HCT116 (cell line): ENCODE data around the gene HOMER2. TPM values are rescaled to one million over a fixed set of nuclear protein-coding genes. Genes with fewer than 3 reads are reported as not detected.

Experiments used
- ATAC-seq: fragments of 200-7000 bp; cut with Tn5 transposase; 2 replicates; pipeline ENCODE4 v1.9.1; 2020; ENCODE audit warnings: mild to moderate bottlenecking, moderate library complexity
- BruUV-seq: library from RNA; stranded (reverse); fragments of 400-500 nt; replicated peaks from 2 replicates; lab custom pipeline; 2021; lab: Mats Ljungman, UMichigan
- CTCF ChIA-PET: fragments of 300-600 bp; sonication (Branson Sonifier 250); formaldehyde crosslinking; loops from one replicate; lab custom pipeline; 2021; ENCODE audit warnings: antibody characterized with exemption; lab: Charles Lee
- POLR2A ChIA-PET: fragments of 300-600, 350-600 bp; sonication (Branson Sonifier 250); formaldehyde crosslinking; loops from one replicate; lab custom pipeline; 2021; ENCODE audit warnings: antibody characterized with exemption; lab: Charles Lee
- RAD21 ChIA-PET, 2 experiments: fragments of 300-600 bp; sonication (Branson Sonifier 250); formaldehyde crosslinking; loops; one replicate each; lab custom pipeline; 2023; ENCODE audit warnings: low total read pairs in 2 of 2; ENCODE audit not compliant: uncharacterized antibody in 2 of 2, unreplicated experiment in 2 of 2, low non-redundant PET in 1 of 2; lab: Charles Lee
- DNase-seq: peaks from one replicate; pipeline ENCODE4 v3.0.0-alpha.2; 2010; ENCODE audit warnings: low read depth, low spot score
- H2AFZ ChIP-seq: fragments of 200-600 bp; shearing (Covaris generic), sonication (generic); 2 replicates; pipeline ENCODE4 v1.6.1; 2017; ENCODE audit warnings: low read depth, mixed run types, mixed read lengths, antibody characterized with exemption, low read length; ENCODE audit not compliant: poor library complexity, severe bottlenecking
- H3K27ac ChIP-seq: 2 replicates; pipeline ENCODE4 v1.5.1; 2012; ENCODE audit warnings: low read depth, low read length
- H3K27me3 ChIP-seq: fragments of 200-600 bp; sonication (generic); 2 replicates; pipeline ENCODE4 v1.6.1; 2016; ENCODE audit warnings: mixed run types, low read length, mixed read lengths; ENCODE audit not compliant: insufficient read depth
- H3K36me3 ChIP-seq, 2 experiments: fragments of 200-500 bp in 1 of 2; fragments of 200-600 bp in 1 of 2; sonication (Bioruptor generic) in 1 of 2; sonication (generic) in 1 of 2; 2 replicates each; pipeline versions ENCODE4 v1.5.1 to v1.6.1; 2014 to 2016; ENCODE audit warnings: low read length in 2 of 2, inconsistent platforms in 1 of 2, mixed read lengths in 1 of 2, mixed run types in 1 of 2; ENCODE audit not compliant: insufficient read depth in 2 of 2, control insufficient read depth in 1 of 2
- H3K4me1 ChIP-seq, 2 experiments: fragments of 200-600 bp in 1 of 2; sonication (generic) in 1 of 2; 2 replicates each; pipeline versions ENCODE4 v1.5.1 to v1.6.1; 2012 to 2017; ENCODE audit warnings: low read length in 2 of 2, inconsistent platforms in 1 of 2, mild to moderate bottlenecking in 1 of 2, mixed read lengths in 1 of 2, mixed run types in 1 of 2, moderate library complexity in 1 of 2; ENCODE audit not compliant: insufficient read depth in 2 of 2, control insufficient read depth in 1 of 2
- H3K4me2 ChIP-seq: fragments of 200-600 bp; sonication (generic); 2 replicates; pipeline ENCODE4 v1.6.1; 2017; ENCODE audit warnings: mixed run types, low read length, mixed read lengths
- H3K4me3 ChIP-seq, 2 experiments: fragments of 200-600 bp in 1 of 2; sonication (generic) in 1 of 2; replicated peaks in 1 of 2; 2 replicates each; pipeline ENCODE4 v1.5.1; 2011 to 2016; ENCODE audit warnings: low read length in 2 of 2, control low read depth in 1 of 2, low read depth in 1 of 2, mild to moderate bottlenecking in 1 of 2, mixed read lengths in 1 of 2, mixed run types in 1 of 2
- H3K79me2 ChIP-seq: fragments of 200-600 bp; sonication (generic); 2 replicates; pipeline ENCODE4 v1.6.1; 2017; ENCODE audit warnings: mild to moderate bottlenecking, mixed run types, low read length, moderate library complexity, mixed read lengths; ENCODE audit not compliant: insufficient read depth
- H3K9ac ChIP-seq: fragments of 200-600 bp; sonication (generic); 2 replicates; pipeline ENCODE4 v1.6.1; 2016; ENCODE audit warnings: low read length, mixed read lengths
- H3K9me2 ChIP-seq: fragments of 200-600 bp; sonication (generic), shearing (Covaris generic); 2 replicates; pipeline ENCODE4 v1.6.1; 2017; ENCODE audit warnings: mixed run types, mild to moderate bottlenecking, moderate library complexity; ENCODE audit not compliant: insufficient read depth
- H3K9me3 ChIP-seq, 2 experiments: fragments of 200-500 bp in 1 of 2; fragments of 200-600 bp in 1 of 2; sonication (Bioruptor generic) in 1 of 2; sonication (generic) in 1 of 2; 2 replicates each; pipeline ENCODE4 v1.6.1; 2014 to 2017; ENCODE audit warnings: low read length in 2 of 2, mixed read lengths in 2 of 2, inconsistent platforms in 1 of 2, low read depth in 1 of 2, mild to moderate bottlenecking in 1 of 2, mixed run types in 1 of 2, moderate library complexity in 1 of 2; ENCODE audit not compliant: control insufficient read depth in 1 of 2, insufficient read depth in 1 of 2
- H4K20me1 ChIP-seq: fragments of 200-600 bp; sonication (generic), shearing (Covaris generic); 2 replicates; pipeline ENCODE4 v1.6.1; 2017; ENCODE audit warnings: mixed run types, mild to moderate bottlenecking, moderate library complexity; ENCODE audit not compliant: insufficient read depth
- ATF3 ChIP-seq: IDR thresholded peaks from 2 replicates; pipeline ENCODE4 v1.6.1; 2012
- EGR1 ChIP-seq: IDR thresholded peaks from 2 replicates; pipeline ENCODE4 v1.6.1; 2012; ENCODE audit warnings: low read depth
- ELF1 ChIP-seq: IDR thresholded peaks from 2 replicates; pipeline ENCODE4 v1.6.1; 2012; ENCODE audit warnings: low read depth, borderline replicate concordance
- EZH2 ChIP-seq: fragments of 200-600 bp; sonication (generic); IDR thresholded peaks from 2 replicates; pipeline ENCODE4 v1.6.1; 2017; ENCODE audit warnings: antibody characterized with exemption, mixed run types
- FOSL1 ChIP-seq: IDR thresholded peaks from 2 replicates; pipeline ENCODE4 v1.6.1; 2012; ENCODE audit warnings: low read depth
- JUND ChIP-seq: IDR thresholded peaks from 2 replicates; pipeline ENCODE4 v1.6.1; 2012
- POLR2A ChIP-seq: IDR thresholded peaks from 2 replicates; pipeline ENCODE4 v1.7.0; 2011; ENCODE audit warnings: borderline replicate concordance; ENCODE audit not compliant: insufficient read depth, insufficient read length; ENCODE audit errors: extremely low read depth
- SP1 ChIP-seq: IDR thresholded peaks from 2 replicates; pipeline ENCODE4 v1.6.1; 2012; ENCODE audit warnings: low read depth
- SRF ChIP-seq: IDR thresholded peaks from 2 replicates; pipeline ENCODE4 v1.6.1; 2012; ENCODE audit warnings: low read depth
- ZBTB33 ChIP-seq: IDR thresholded peaks from 2 replicates; pipeline ENCODE4 v1.6.1; 2011; ENCODE audit warnings: mild to moderate bottlenecking, low read length, moderate library complexity; ENCODE audit not compliant: insufficient replicate concordance; ENCODE audit errors: extremely low read depth
- ZFX ChIP-seq: fragments of 450-650 bp; IDR thresholded peaks from 2 replicates; pipeline ENCODE4 v1.6.1; 2017
- intact Hi-C: fragments of 100-400 bp; cut with micrococcal nuclease; formaldehyde crosslinking; loops from 2 replicates; pipeline ENCODE4 v1.10.0; 2022
- total RNA-seq: library from RNA; stranded (reverse); gene quantifications from one replicate; pipeline ENCODE4 v1.2.1, GENCODE V29; 2021; ENCODE audit not compliant: unreplicated experiment

Gene HOMER2
- total RNA-seq, 1 experiment from 2014 or later, result 3.9 TPM

- Histone ChIP-seq H3K9me3 (no peaks in the 10 kb centered on the region), H2AFZ (no peak overlapping the region), H3K4me2 (no peak overlapping the region), H4K20me1 (no peaks in the 10 kb centered on the region), H3K27me3 (no peaks in the 10 kb centered on the region), H3K27ac (no peak overlapping the region), H3K9ac (no peak overlapping the region), H3K4me1 (no peaks in the 10 kb centered on the region), H3K79me2 (no peaks in the 10 kb centered on the region), H3K36me3 (no peaks in the 10 kb centered on the region), H3K9me2 (no peaks in the 10 kb centered on the region), H3K4me3 (no peak overlapping the region)
- RAD21 ChIA-PET, result no interaction called here
- intact Hi-C loops, result no loop called here
- DNase-seq, result no peak
- no peak for ATAC-seq
- POLR2A ChIA-PET, result no interaction called here
- TF ChIP-seq SRF (no peak), FOSL1 (no peak), EGR1 (no peak), ZFX (no peak), ZBTB33 (no peak), POLR2A (no peak), JUND (no peak), EZH2 (no peak), ATF3 (no peak)
- no TSS peak for BruUV-seq
- CTCF ChIA-PET, result no interaction called here
Observed at GRCh38 chr15:82898961-82899360, 53.6 kb downstream of the HOMER2 start.

- Histone ChIP-seq H3K27me3 (no peaks in the 10 kb centered on the region), H3K79me2 (no peaks in the 10 kb centered on the region), H3K4me2 (no peak overlapping the region), H2AFZ (no peak overlapping the region), H3K36me3 (no peaks in the 10 kb centered on the region), H3K4me3 (no peak overlapping the region), H3K9me3 (no peaks in the 10 kb centered on the region), H4K20me1 (no peaks in the 10 kb centered on the region), H3K9me2 (no peaks in the 10 kb centered on the region), H3K27ac (no peak overlapping the region), H3K4me1 (no peaks in the 10 kb centered on the region), H3K9ac (no peak overlapping the region)
- TF ChIP-seq ELF1, result no peak
- no peak for TF ChIP-seq SP1
- intact Hi-C loops, result no loop called here
- ChIA-PET POLR2A (no interaction called here), CTCF (no interaction called here), RAD21 (no interaction called here)
- DNase-seq (no peak), ATAC-seq (no peak)
- BruUV-seq, result no TSS peak
Observed at GRCh38 chr15:82895983-82896382, 56.5 kb downstream of the HOMER2 start.
